NCI-H2029 (cell line): ENCODE data around the gene MFAP5.

ENCODE experiments used
- DNase-seq: peaks from one replicate; lab custom pipeline; 2025; lab: John Stamatoyannopoulos, UW

The MFAP5 gene, protein sequence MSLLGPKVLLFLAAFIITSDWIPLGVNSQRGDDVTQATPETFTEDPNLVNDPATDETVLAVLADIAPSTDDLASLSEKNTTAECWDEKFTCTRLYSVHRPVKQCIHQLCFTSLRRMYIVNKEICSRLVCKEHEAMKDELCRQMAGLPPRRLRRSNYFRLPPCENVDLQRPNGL

DNA sequence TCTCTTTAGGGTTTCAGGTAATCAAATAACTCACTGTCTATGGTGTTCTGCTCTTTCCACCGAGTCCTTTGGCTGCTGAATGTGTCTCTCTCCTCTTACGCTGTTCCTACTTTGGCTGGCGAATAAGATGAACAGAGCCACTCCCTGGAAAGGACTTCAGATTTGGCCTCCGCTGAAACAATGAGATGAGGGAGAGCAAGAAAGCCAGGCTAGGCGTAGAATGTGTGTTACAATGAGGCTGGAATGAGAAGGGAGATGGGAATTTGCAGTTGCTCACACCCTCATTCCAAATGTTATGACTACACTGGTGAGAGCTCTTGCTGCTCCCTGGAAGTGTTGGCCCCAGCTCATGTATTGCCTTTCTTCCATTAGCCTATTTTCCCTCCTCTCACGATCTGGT is at the start of gene MFAP5:
TSS of gene MFAP5 (minus strand) at position 234 of the 400 bp plus-strand sequence. CDS start 722 bp downstream, outside the sequence.
- DNase-seq, result no peak

DNA sequence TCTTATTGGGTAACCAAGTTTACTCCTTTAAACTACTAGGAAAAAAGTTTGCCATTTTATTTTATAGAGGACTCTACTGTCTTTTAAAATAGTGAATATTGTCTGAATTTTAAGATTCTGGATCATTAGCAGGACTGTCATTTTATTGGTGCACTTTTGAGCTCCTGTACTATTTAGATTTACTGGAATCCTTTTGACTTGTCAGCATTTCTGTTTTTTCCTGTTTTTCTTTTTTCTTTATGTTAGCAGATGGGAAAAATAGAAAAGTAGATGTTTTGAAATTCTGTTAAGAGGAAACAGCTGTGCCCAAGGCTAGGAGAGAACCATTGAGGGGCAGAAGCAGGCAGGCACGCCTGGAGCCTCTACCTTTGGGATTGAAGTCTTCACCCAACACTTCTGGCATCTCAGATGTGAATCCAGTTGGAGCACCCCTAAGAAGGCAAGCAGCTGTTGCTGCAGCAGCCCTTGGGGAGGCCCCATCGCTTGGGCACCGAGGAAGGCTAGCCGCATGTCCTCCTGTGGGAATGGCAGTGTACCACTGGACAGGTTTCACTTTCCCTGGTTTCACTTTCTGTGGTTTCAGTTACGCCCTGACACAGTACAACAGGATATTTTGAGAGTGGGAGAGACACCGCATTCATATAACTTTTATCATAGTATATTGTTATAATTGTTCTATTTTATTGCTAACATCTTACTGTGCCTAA is 46.7 kb upstream of the MFAP5 start:
- DNase-seq, result peak; percentile 48

DNA sequence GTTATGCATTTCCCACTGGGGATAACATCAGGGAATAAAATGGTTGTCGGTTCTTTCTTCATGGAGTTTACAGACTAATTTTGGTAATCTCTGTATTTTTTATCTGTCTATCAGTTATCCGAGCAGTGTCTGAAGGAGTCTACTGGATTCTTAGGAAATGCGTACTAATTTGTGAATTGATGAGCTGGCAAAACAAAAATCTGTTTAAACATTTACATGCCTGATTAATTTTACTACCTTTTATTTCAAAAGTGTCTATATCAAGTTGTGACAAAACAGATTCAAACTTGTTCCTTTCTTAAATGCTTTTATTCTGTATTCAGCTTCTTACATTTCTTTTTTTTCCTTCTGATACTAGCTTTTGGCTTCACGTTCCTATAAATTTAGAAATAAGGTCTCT is 39.5 kb upstream of the MFAP5 start:
- no peak for DNase-seq

DNA sequence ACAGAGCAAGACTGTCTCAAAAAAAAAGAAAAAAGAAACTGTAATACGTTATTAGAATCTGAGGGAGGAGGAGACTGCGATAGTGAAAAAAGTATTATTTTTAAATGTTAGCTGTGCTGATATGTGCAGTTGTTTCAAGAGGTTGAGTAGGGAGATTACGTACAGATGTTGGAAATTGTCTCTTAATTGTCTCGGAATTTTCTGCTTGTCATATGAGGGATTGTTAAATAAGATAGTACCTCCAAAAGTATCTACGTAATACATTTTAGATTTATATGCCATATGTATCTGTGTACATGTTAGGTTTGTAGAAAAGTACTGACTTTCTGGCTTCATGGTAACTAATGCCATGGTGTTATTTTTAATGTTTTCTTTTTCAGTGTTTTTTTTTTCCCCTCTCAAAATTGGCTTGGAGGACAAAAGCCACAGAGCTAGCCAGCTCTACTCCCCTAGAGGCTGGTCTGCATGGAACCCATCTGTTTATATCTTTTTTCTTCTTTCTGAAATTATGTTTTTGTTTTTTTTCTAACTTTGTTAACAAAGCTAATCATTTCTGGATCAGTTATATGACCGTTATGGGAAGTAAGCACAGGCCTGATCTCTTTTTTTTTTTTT is 38.5 kb upstream of the MFAP5 start:
- DNase-seq, result no peak

DNA sequence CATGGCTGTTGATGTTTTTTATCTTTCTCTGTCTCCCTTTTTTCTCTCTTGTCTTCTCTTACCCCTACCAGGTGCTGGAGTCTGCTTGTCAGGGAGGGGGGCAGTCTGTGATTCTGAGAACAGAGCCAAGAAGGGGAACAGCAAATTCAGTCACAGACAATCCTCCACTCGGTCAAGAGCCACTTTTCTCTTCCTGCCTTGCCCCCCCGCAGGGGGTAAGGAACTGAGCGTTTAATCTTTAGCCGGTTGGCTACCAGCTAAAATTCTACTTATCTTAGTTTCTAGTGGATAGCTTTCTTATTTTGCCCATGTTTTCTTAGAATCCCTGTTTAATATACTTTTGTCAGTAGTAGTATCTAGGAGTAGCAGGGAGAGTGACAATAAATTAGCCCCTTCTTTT is 37.1 kb upstream of the MFAP5 start:
- no peak for DNase-seq

DNA sequence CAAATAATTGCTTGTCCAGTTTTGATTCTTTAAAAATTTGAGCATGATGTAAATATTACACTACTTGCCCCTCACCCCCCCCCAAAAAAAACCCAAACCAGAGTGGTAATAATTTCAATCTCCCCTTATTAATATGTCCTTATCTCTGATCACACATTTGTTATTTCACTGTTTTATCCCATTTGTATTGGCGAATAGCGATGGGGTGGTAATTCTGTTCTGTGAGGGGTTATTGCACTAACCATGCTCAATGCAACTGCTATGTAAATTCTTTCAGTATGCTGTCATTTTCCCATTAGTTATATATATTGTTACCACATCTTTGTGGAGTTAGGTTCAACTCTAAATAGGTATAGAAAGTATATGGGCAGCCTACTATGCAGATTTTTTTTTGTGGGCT is 36.3 kb upstream of the MFAP5 start:
- DNase-seq, result no peak

DNA sequence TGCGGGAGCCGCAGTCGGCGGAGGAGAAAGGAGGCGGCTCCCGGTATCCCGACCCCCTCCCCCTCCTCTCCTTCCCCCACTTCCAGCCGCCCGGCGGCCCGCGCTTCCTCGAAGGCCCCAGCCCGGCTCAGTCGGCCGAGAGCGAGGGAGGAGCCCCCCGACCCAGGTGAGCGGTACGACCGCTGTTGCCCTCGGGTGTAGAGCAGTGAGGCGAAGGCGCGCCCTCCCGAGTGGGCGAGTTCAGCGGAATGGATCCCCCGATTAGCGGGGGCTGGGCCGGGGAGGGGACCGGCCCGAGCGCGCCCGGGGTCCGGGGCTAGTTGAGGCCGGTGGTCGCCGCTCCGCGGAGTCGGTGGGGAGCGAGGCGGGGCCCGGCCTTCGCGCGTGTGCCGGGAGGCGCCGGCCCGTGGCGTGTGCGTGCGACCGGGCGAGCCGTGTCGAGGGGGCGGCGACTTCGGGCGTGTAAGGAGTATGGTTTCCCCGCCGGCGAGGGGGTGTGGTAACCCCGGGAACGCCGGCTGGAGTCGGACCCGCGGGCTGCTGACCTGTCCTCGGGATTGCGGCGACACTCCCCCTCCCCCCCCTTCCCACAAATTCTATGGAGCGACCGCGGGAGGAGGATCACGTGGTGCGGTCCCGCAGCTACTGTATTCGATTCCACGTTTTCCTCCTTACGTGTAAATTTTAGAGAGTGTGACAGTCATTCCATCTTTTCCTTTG is 35.7 kb upstream of the MFAP5 start:
- DNase-seq, result peak; percentile 36

DNA sequence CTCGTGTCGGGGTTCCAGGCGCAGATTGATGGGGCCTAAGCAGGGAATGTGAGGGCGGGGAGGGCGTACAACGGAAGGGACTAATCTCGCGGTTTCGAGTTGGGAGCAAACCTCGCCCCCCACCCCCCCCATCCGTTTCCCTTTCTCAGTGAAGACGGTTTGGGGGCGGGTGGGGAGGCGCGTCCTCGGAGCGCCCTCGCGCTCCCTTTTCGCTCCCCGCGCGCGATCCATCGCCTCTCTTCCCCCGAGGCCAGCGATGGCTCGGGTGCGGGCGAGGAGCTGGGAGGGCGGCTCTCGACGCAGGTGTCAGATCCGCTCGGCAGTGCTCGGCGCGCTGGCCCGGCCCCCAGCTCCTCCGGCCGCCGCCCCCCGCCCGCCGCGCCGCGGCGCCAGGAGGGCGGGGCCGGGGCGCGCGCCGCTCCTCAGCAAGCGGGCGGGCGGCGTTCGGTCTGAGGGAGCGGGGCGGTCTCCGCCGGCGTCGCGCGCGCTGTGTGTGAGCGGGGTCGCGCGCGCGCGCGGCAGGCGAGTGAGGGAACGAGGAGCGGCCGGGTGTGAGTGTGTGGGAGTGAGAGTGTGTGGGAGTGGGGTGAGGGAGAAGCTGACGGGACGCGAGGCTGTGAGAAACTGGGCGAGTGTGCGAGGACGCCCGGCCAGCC is 35.0 kb upstream of the MFAP5 start, which contains the start of gene RIMKLB:
TSS of gene RIMKLB (plus strand) at position 516 of the 656 bp plus-strand sequence. CDS start 15,876 bp downstream, outside the sequence.
- DNase-seq, result peak; percentile 56

DNA sequence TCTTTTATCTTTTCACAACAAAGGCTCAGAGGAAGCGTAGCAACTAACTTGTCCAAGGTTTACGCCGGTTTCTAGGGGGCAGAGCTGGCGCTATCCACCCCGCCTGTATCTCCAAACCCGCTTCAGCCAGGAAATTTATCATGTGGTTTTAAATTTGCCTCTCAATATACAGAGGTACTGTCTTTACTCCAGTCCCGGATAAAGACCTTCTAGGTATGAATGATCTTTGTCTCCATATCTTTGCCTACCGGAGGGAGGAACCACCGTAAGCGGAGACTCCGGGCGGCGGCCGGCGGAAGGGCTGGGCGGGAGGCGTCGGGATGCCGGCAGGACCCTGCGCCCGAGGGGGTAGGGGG is 34.5 kb upstream of the MFAP5 start:
- DNase-seq, result peak; percentile 28

DNA sequence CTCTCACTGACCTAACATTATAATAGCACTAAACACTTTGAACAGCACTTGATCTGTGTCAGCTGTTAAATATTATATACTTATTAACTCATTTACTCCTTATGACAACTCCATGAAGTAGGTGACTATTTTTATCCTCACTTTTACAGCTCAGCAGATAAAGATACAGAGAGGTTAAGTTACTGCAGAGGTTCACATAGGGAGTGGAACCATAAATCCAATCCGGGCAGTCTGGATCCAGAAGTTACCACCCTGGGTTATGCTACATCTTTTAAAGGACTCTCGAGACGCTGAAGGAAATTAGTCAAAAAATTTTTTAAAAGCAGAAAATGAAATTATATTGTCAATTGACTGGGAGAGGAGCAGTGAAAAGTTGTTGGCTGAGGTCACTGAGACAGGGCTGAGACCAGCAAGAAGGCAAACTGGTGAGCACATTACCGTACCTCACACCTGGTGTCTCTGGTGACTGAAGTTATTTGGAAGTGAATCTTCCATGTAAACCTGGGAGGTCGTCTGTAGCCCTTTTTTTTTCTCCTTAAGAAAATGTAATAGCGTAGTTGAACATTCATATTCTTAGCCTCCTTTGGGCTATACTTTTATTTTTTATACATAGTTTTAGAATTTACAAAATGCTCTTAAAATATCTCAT is 33.9 kb upstream of the MFAP5 start:
- DNase-seq, result no peak

DNA sequence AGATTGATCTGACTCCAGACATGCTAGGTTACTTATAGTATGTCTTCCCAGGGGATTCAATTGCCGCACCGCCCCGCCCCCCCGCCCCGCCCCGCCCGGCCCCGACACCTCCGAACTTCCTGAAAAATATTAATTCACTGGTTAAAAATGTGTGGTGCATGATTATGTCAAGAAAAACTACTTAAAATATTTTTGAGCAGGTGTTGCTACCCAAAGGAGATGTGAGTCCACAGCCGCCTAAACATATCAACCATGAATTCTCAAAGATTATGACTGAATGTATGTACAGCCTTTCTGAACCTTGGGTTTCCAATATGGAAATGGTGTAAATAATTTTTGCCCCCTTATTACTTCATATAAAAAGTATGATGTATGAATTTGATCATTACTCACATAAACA is 32.5 kb upstream of the MFAP5 start:
- no peak for DNase-seq

DNA sequence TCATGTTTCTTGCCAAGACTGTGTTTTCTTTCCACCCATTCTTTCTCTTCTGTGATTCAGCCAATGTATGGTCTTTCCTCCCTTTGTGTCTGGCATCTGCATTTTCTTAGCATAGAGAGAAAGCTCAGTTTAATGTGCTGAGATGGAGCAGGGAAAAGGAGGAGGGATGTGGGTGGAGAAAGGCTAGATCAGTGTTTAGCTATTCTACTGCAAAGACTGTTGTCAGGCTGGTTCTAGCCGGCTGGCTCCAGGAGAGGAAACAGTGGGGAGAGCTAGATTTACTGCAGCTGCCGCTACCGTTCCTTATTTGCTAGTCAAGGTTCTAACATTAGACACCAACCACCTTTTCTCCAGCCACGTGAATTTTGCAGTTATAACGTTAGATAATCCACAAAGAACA is 29.9 kb upstream of the MFAP5 start:
- DNase-seq, result peak; percentile 76

DNA sequence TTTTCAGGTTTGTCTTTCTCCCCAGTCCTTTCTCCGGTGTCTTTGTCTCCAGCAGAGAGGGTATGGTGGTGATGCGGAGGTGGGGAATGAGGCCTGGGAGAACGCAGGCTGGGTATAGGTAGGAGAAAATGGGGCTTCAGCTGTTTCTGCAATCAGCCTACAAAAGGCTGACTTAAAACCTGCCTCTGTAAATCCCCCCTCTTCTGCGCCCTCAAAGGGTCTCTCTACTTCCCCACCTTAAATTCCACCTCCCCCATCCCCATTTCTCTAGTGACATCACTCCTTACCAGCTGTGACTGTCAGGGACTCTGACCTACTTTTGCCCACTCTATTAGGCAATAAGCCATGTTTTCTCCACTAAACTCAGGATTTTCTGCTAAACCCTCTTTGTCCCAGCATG is 27.1 kb upstream of the MFAP5 start:
- no peak for DNase-seq

DNA sequence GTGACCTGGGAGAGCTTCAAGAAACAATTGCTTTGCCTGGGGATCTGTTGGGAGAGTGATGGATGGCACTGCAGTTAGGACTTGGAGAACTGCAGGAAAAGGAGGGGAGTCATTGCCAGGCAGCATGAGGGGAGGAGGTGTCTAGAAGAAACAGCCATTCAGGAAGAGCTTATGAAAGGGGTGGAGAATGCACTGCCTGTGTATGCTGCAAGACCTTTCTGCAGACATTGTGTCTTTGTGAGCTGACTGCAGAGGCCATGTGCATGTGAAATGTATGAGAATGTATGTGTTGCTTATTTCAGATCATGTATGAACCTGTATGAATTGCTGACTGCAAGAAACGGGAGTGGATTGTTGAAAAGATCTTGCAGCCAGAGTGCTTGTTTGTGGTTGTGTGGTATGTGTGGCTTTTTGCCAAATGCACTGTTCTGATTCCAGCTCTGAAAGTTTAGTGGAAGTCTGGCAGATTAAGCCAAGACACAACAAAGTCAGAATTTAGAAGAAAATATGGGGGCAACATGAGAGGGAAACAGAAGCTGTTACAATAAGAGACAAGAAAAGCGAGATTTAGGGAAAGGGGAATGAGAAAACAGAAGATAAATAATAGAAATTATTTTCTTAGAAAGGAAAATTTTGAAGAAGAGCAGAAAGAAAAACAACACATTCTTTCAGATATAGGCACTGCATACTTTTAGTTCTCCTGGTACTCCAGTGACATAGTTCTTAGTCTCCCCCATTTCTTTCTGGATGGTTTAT is 25.4 kb upstream of the MFAP5 start:
- peak; percentile 6 for DNase-seq

DNA sequence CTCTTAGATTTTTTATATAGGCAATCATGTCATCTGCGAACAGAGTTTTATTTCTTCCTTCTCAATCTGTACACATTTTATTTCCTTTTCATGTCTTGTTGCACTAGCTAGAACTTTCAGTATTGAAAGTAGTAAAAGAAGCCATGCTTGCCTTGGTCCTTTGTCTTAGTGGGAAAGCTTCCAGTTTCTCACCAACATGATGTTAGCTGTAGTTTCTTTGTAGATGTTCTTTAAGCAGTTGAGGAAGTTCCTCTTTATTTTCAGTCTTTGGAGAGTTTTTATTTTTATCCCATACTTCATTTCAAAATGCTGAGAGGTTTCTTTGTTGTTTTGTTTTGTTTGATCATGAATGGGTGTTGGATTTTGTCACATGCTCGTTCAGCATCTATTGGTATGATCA is 22.4 kb upstream of the MFAP5 start:
- DNase-seq, result no peak

DNA sequence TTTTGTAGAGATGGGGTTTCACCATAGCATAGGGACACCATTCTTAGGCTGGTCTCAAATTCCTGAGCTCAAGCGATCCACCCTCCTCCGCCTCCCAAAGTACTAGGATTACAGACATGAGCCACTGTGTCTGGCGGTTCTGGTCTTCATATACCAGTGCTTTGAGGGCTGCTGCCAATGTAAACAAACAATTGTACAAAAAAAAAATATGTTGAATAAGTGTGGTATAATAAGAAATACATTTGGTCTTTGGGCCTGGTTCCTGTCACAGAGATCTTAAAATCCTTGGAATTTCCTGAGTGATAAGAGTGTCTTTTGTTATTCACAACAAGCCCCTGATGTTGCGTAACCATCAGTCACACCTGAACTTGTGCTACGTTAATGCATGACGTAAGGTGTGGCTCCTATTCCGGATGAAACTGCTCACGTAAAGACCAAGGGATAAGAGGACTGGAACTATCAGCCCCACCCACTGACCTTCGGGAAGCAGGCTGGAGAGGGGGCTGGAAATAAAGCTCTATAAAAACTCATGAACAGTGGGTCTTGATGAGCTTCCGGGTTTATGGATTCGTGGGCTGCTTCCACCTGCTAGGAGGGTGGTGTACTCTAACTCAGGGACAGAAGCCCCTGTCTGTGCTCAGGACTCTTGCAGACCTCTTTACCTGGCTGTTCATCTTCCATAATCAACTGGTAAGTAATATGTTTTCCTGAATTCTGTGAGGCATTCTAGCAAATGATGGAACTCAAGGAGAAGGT is 18.7 kb upstream of the MFAP5 start:
- peak; percentile 78 for DNase-seq

DNA sequence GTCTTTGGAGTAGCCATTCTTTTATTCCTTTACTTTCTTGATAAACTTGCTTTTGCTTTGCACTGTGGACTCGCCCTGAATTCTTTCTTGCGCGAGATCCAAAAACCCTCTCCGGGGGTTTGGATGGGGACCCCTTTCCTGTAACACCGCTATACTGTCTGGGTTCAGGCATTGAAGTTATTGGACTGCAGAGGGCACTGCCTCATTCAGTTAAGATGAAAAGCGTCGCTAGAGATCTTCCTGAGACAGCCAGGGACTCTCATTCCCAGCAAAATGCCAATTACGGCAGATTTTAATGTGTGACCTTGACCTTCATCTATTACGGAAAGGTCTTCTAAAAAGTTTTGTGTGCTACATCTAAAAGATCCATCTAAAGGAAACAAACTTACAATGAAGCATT is 17.9 kb upstream of the MFAP5 start:
- no peak for DNase-seq

DNA sequence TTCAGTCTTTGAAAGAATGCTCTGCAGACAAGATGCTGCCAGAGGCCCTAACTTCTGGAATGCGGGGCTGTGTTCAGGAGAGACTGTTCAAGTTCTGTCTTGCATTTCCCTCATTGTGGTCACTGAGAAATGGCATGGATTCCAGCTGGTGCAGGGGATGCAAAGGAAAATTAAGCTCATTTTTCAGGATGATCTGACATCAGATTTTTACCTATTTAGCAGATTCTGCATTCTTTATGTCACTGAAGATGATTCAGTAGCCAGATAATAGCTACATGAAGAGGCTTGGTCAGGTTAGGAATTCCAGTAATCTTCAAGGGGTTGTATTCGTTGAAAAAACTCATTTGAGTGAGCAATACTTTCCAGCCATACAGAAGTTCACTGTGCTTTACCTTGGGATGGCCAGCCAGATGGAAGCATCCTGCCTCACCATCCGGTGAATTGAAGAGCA is 16.1 kb upstream of the MFAP5 start:
- no peak for DNase-seq

DNA sequence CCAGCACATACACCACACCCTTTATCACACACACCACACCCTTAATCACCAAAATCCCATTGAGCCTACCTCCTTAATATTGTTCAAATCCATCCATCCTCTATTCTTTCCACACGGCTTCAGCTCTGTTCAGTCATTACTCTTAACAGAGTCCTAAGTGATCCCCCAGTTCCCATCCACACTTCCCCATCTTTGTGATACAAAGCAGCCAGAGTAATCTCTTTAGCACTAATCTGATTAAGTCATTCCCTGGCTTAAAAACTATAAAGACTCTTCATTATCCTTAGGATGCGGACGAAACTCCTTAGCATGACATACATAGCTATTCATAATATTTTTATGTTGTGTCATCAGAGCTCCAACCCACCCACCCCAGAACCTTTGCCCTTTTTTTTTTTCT is 14.7 kb upstream of the MFAP5 start:
- no peak for DNase-seq

DNA sequence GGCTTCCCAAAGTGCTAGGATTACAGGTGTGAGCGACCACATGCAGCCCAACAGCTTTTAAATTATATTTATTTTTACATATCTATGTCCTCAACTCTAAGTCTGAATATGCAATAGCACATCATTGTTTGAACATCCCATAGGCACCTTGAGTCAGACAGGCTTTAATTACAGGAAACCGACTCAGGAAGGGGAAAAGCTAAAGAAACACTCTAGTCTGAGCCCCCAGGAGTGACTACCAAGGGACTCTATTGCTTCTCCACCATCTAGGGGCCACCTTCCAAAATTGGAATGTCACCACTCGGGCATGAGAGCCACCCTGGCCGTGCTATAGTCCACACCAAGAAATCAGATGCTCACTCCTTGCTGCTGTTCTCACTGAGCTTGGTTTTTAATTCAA is 14.0 kb upstream of the MFAP5 start:
- DNase-seq, result no peak
